HG03108 (cell line): Measurements from ENCODE around the gene DOCK1.
"Not testable (repeated sequence)": the region's sequence is repeated elsewhere in the genome, so short reads cannot be mapped to it uniquely, and the experiment has no call there.

Source experiments
- ATAC-seq: cut with Tn5 transposase; IDR thresholded peaks from one replicate; pipeline ENCODE4 v1.9.1; 2021; ENCODE audit warnings: moderate library complexity; ENCODE audit not compliant: unreplicated experiment

DOCK1 gene

DNA sequence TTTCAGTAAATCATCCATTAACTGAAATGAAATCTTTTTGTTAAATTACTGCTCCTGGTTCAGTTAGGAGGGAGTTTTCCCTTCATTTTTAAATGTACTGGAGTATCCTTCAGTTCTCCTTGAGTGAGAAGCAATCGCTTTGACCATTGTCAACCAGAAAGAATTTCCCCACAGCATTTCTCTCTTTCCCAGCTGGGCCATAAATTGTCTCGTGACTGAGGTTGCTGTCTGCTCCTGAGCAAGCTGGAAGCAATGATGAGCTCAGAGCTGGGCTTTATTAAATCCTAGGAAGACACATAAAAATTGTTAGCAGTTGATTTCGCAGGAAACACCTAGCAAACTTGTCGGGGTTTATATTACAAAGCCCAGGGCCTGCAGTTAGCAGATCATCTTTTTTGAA, 393.2 kb downstream of the DOCK1 start:
- no peak for ATAC-seq

DNA sequence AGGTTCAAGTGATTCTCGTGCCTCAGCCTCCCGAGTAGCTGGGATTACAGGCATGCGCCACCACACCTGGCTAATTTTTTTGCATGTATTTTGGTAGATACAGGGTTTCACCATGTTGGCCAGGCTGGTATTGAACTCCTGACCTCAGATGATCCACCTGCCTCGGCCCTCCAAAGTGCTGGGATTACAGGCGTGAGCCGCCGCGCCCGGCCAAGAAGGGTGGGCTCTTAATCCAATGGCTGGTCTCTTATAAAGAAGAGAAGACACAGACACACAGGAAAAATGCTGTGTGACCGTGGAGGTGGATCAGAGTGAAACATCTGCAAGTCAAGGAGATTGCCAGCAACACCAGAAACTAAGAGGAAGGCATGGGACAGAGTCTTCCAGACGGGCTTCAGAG, 394.0 kb downstream of the DOCK1 start:
- ATAC-seq = not testable (repeated sequence)

DNA sequence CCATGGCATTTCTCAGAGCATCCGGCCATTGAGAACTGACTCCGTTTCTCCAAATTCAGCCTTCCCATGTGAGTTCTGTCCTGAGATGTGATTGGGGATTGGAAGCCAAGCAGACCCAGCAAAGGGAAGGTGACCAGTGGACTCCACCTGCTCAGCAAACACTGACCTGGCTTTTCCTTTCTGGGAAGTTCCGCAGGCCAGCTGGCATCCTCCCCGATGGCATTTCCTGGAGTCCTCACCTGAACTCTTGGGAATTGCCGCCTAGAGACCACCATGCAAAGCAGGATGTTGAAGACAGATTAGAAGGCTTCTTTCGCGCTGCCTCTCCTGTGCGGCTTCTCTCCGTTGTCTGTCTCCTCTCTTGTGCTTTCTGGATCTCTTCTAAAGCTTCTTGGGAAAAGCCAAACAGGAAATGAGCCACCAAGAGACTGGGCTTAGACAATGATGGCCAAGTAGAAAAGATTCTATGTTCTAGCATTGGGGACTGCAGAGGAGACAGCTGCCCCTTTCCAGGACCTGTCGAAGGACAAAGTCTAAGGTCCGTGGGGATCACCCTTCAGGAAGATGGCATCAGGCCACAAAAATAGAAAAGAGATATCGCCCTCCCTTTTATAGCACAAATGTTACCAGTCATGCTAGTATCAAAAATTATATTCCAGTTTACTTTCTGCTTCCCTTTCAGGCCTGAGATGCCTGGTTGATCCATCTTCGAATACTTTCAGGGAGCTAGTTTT, 394.9 kb downstream of the DOCK1 start:
- no peak for ATAC-seq

DNA sequence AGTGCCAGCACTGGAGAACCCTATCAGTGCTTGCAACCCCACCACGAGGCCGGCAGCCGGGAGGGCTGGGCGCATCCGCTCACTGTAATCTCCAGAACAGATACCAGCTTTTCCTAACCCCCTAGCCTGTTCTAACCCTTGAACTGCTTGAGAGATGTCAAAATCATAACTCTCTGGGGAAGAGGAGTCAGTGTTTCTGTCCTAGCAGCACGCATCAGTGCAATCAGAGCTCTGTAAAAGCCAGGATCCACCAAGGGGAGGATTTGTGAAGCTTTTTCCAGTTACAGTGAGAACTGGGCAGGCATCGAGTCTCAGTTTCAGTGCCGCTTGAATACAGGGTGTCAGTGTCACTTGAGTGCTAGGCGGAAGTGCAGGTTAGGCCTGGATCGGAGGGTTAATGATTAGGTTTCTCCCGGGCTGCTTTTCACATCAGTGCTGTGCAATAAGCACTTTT, 395.7 kb downstream of the DOCK1 start:
- ATAC-seq = no peak

DNA sequence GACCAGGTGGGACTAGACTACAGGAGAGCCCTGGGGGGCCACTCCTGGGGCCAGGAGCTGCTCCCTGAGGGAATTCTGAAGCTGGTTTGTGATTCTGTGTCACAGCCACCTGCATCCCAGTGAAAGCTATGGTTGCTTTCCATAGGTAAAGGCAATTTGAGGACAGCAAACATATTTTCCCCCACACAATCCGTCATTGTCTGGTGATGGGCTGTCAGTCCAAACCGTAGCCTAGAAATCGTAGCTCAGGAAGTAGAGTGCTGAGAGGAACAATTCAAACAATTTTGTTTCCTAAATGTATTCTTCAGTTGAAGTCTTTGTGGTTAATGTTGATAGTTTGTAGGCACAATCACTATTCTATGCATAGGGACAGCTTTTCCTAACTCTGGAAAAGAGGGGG, 397.1 kb downstream of the DOCK1 start:
- no peak for ATAC-seq

- ATAC-seq = no peak
Observed at GRCh38 chr10:127303105-127303504, 397.9 kb downstream of the DOCK1 start.

GRCh38 chr10:127303746-127304145, 398.5 kb downstream of the DOCK1 start:
- no peak for ATAC-seq

DNA sequence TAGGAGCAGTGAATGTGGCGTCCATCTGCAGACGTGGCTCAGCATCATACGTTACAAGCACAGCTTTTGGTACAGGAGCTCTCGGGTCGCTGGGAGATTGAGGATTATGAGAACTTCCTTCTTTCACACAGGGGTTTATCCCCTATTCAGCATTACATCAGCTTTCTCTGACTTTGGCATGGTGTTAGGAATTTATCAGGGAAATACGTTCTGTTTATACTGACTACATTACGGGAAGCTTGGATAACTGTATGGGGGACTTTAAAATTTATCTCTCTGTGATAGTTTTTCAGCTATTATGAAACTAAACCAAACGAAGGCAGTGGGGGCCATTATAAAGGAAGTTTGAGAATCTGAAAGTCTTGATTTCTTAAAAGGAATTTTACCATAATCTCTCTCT, 401.3 kb downstream of the DOCK1 start:
- no peak for ATAC-seq

- no peak for ATAC-seq
Observed at GRCh38 chr10:127307338-127307737, 402.1 kb downstream of the DOCK1 start.

DNA sequence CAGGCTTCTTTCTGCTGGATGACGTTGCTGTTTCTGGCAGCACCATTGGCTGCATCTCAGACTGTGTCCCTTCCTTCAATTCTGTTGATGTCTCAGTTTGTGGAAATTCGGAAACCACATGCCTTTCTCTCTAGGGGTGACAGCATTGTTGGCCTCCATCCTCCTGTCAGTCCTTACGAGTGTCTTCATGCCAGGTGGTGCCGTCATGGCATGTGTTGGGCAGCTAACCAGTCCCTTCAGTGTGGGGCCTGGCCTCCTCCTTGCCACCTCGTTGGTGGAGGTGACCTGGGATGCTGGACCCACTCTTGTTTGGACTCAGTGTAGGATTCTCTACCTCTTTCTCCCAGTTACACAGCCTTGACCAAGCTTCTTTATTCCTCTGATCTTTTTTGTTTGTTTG, 402.8 kb downstream of the DOCK1 start:
- no peak for ATAC-seq

DNA sequence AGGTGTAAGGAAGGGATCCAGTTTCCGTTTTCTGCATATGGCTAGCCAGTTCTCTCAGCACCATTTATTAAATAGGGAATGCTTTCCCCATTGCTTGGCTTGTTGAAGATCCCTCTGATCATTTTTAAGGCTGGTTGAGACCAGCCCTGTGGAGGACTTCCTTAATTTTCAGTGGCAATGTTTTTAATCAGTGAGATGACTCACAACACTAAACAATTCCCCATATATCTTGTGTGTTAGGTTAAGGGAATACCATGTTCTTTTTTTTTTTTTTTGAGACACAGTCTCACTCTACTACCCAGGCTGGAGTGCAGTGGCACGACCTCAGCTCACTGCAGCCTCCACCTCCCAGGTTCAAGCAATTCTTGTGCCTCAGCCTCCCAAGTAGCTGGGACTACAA, 404.4 kb downstream of the DOCK1 start:
- not testable (repeated sequence) for ATAC-seq

DNA sequence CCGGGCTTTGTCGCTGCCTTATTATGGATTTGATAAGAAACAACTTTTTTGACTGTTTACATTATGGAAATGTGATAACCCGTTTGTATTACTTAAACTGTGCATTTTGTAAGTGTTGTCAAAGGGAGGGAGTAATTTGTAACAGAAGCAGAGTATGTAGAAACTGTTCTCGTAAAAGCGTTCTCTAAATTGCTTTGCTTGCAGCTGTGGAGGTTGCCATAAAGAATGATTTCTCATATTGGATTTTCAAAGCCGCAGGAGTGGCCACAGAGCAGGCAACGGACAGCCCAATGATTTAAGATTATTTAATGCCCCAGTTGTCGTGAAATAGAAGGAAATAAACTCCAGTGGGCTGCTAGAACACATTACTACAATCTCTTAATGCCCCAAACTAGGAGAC, 405.2 kb downstream of the DOCK1 start:
- no peak for ATAC-seq

- ATAC-seq = no peak
Observed at GRCh38 chr10:127310923-127311322, 405.7 kb downstream of the DOCK1 start.

DNA sequence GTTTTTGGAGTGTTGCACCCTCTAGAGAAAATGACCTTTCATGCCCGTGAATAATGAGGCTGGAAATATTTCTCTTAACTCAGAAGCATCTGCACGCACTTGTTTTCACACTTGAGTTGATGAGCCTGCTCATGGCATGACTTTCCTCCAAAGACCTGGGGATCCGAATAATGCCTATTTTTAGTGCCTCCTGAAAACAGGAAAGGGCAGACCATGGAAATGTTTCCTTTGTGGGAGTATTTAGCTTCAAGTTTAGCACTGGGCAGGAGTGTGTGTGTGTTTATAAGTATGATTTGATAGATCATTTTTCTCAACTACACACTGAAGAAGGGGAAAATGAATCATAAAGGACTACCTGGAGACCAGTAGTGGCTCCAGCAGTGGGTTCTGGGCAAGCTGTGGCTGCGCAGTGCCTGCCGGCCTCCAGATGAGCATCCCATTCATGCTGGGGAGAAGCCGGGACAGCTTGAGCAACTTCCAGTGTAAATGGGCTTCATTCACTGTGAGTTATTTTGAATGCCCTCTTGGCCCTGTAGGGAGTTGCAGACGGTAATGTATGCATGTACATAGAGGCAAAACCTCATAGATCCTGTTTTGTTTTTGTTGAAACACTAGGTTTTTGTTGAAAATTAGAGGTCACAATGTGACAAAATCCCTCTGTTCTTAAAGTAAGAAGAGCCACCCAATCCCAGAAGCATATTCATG, 408.9 kb downstream of the DOCK1 start:
- no peak for ATAC-seq

- ATAC-seq = no peak
Observed at GRCh38 chr10:127314797-127315196, 409.6 kb downstream of the DOCK1 start.

- ATAC-seq = no peak
Observed at GRCh38 chr10:127315888-127316287, 410.7 kb downstream of the DOCK1 start.

- ATAC-seq = no peak
Observed at GRCh38 chr10:127318396-127318795, 413.2 kb downstream of the DOCK1 start.

- no peak for ATAC-seq
Observed at GRCh38 chr10:127319271-127319670, 414.0 kb downstream of the DOCK1 start.

- ATAC-seq = no peak
Observed at GRCh38 chr10:127319691-127320090, 414.5 kb downstream of the DOCK1 start.

DNA sequence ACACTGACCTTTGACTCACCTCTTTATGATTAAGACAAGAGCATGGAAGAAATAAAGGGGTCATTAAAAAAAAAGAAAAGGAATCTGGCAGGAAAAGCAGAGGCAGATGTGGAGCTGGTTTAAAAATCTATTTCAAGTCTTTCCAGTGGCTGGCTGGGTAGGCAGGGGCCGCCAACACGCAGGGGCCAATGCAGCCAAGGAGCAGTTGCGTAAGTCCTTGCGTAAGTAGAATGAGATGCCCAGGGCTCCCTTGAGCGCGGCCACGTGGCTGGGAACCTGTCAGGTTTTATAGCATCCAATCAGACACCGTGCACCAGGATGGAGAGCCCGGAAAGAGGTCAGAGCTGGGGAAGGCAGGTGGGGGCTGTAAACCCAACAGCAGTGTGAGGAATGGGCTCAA, 414.9 kb downstream of the DOCK1 start:
- ATAC-seq = no peak

DNA sequence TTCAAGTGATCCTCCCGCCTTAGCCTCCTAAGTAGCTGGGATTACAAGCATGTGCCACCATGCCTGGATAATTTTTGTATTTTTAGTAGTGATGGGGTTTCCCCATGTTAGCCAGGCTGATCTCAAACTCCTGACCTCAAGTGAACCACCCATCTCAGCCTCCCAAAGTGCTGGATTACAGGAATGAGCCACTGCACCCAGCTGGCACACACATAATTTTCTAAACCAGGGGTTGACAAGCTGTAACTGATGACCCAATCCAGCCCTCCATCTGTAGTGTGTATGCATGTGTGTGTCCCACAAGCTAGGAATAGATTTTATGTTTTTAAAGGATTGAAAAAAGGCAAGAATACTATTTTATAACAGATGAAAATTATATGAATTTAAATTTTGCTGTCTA, 417.1 kb downstream of the DOCK1 start:
- ATAC-seq = no peak

DNA sequence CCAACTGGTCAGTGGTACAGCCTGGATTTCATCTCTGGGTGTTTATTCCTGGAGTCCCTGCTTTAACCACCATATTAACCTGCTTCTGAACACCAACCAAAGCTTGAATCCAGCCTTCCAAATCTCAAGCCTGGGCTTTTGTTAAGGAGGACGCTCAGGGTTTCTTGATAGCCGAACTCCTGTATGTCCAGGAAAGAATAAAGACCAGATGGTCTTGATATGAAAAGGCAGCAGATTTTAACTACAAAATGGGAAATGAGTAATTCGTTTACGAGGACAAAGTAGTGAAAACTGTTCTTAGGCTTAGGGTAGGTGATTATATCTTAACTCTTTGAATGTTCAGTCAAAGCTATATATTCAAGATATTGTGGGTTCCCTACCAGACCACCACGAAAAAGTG, 420.3 kb downstream of the DOCK1 start:
- no peak for ATAC-seq

GRCh38 chr10:127326883-127327282, 421.7 kb downstream of the DOCK1 start:
- ATAC-seq = no peak
